Stimulated activated CD8-positive, alpha-beta memory T cell treated with anti-CD3 and anti-CD28 coated beads, Interleukin-15, amount 100 ng/mL, for 4 hours (primary cell): ENCODE results near the gene ASCC2.
"Not testable (repeated sequence)": the region's sequence is repeated elsewhere in the genome, so short reads cannot be mapped to it uniquely, and the experiment has no call there.

Source experiments
- DNase-seq, 2 donors: peaks; one replicate each; pipeline ENCODE4 v3.0.0-alpha.2; 2020; ENCODE audit warnings: low read depth in 2 of 2

Gene ASCC2

GRCh38 chr22:29755889-29756288 lies 82.2 kb downstream of the ASCC2 start:
- no peak for DNase-seq

- DNase-seq: not testable (repeated sequence)
Observed at GRCh38 chr22:29754658-29755395, 83.2 kb downstream of the ASCC2 start.

- no peak for DNase-seq
Observed at GRCh38 chr22:29753808-29754657, 84.0 kb downstream of the ASCC2 start.

GRCh38 chr22:29751669-29752068 lies 86.4 kb downstream of the ASCC2 start:
- DNase-seq: no peak

GRCh38 chr22:29750559-29751538 lies 87.2 kb downstream of the ASCC2 start:
- no peak for DNase-seq

GRCh38 chr22:29750029-29750428 lies 88.0 kb downstream of the ASCC2 start:
- no peak for DNase-seq

GRCh38 chr22:29748248-29748893 lies 89.7 kb downstream of the ASCC2 start:
- DNase-seq: no peak

- no peak for DNase-seq
Observed at GRCh38 chr22:29747832-29748231, 90.2 kb downstream of the ASCC2 start.

GRCh38 chr22:29744902-29745301 lies 93.2 kb downstream of the ASCC2 start:
- DNase-seq: no peak

GRCh38 chr22:29742326-29742725 lies 95.7 kb downstream of the ASCC2 start:
- no peak for DNase-seq

GRCh38 chr22:29741926-29742325 lies 96.1 kb downstream of the ASCC2 start:
- no peak for DNase-seq

GRCh38 chr22:29740216-29740615 lies 97.9 kb downstream of the ASCC2 start:
- no peak for DNase-seq

GRCh38 chr22:29739346-29739875 lies 98.7 kb downstream of the ASCC2 start:
- DNase-seq: no peak
